Suprapubic skin (tissue), 3 donors: ENCODE measurements around the gene CSH2.
"Not testable (repeated sequence)": the region's sequence is repeated elsewhere in the genome, so short reads cannot be mapped to it uniquely, and the experiment has no call there.

Source experiments
- EP300 ChIP-seq: sonication (generic); formaldehyde crosslinking; IDR thresholded peaks from one replicate; pipeline ENCODE4 v1.6.1; 2017; ENCODE audit warnings: antibody characterized with exemption
- POLR2A ChIP-seq, 2 donors: fragments of 450-650 bp; IDR thresholded peaks; one replicate each; pipeline ENCODE4 v1.6.1; 2017; ENCODE audit warnings: antibody characterized with exemption in 2 of 2, mild to moderate bottlenecking in 2 of 2, moderate library complexity in 2 of 2
- TF ChIP-seq, protein P1 (sequence below), 2 donors: fragments of 200-600 bp in 1 of 2; fragments of 450-650 bp in 1 of 2; sonication (generic) in 1 of 2; IDR thresholded peaks; one replicate each; pipeline ENCODE4 v1.5.1; 2016 to 2019; ENCODE audit warnings: antibody characterized with exemption in 2 of 2, mild to moderate bottlenecking in 1 of 2, moderate library complexity in 1 of 2

- not testable (repeated sequence) for TF ChIP-seq POLR2A (IDR thresholded peaks at IDR 0.05); EP300
- TF ChIP-seq, protein P1, sequence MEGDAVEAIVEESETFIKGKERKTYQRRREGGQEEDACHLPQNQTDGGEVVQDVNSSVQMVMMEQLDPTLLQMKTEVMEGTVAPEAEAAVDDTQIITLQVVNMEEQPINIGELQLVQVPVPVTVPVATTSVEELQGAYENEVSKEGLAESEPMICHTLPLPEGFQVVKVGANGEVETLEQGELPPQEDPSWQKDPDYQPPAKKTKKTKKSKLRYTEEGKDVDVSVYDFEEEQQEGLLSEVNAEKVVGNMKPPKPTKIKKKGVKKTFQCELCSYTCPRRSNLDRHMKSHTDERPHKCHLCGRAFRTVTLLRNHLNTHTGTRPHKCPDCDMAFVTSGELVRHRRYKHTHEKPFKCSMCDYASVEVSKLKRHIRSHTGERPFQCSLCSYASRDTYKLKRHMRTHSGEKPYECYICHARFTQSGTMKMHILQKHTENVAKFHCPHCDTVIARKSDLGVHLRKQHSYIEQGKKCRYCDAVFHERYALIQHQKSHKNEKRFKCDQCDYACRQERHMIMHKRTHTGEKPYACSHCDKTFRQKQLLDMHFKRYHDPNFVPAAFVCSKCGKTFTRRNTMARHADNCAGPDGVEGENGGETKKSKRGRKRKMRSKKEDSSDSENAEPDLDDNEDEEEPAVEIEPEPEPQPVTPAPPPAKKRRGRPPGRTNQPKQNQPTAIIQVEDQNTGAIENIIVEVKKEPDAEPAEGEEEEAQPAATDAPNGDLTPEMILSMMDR (IDR thresholded peaks at IDR 0.05) = not testable (repeated sequence)
These were observed 3.2 kb downstream of the CSH2 start for GRCh38 chr17:63870292-63870665.
